ENCODE data around the gene NLN. TPM values are rescaled to one million over a fixed set of nuclear protein-coding genes. Genes with fewer than 3 reads are reported as not detected.

The NLN gene
- polyA plus RNA-seq, 1 experiment = 15.4 TPM

- POLR2A ChIA-PET = no interaction called here
- H3K4me3 ChIP-seq (ENCODE audit: low read depth, low read length) = no peak overlapping the region
- no peak for DNase-seq (ENCODE audit: low read depth)
- CTCF ChIA-PET = interaction anchor here (1.5 kb wide), 1 partner anchor 8 kb away, joined by 3 read pairs; no protein-coding TSS in a partner anchor
- no peaks in the 10 kb centered on the region; the same call in 1 of the 2 replicates for H3K36me3 ChIP-seq (ENCODE audit: control insufficient read depth, insufficient read depth, low read length)
- no peaks in the 10 kb centered on the region for H3K27me3 ChIP-seq (ENCODE audit: control insufficient read depth, insufficient read depth, low read length)
- TF ChIP-seq, protein P1, sequence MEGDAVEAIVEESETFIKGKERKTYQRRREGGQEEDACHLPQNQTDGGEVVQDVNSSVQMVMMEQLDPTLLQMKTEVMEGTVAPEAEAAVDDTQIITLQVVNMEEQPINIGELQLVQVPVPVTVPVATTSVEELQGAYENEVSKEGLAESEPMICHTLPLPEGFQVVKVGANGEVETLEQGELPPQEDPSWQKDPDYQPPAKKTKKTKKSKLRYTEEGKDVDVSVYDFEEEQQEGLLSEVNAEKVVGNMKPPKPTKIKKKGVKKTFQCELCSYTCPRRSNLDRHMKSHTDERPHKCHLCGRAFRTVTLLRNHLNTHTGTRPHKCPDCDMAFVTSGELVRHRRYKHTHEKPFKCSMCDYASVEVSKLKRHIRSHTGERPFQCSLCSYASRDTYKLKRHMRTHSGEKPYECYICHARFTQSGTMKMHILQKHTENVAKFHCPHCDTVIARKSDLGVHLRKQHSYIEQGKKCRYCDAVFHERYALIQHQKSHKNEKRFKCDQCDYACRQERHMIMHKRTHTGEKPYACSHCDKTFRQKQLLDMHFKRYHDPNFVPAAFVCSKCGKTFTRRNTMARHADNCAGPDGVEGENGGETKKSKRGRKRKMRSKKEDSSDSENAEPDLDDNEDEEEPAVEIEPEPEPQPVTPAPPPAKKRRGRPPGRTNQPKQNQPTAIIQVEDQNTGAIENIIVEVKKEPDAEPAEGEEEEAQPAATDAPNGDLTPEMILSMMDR (IDR thresholded peaks at IDR 0.05; ENCODE audit: insufficient read depth, low read depth, low read length) = no peak
These were observed 28.9 kb upstream of the NLN start for GRCh38 chr5:65693121-65693520.

- ChIA-PET CTCF (no interaction called here), POLR2A (no interaction called here)
- no peak for DNase-seq (ENCODE audit: low read depth)
- TF ChIP-seq, protein P1 (IDR thresholded peaks at IDR 0.05; ENCODE audit: insufficient read depth, low read depth, low read length) = no peak
- no peak overlapping the region for H3K4me3 ChIP-seq (ENCODE audit: low read depth, low read length)
- H3K36me3 ChIP-seq (ENCODE audit: control insufficient read depth, insufficient read depth, low read length) = no peaks in the 10 kb centered on the region; the same call in 1 of the 2 replicates
- H3K27me3 ChIP-seq (ENCODE audit: control insufficient read depth, insufficient read depth, low read length) = no peaks in the 10 kb centered on the region
These were observed 26.7 kb upstream of the NLN start for GRCh38 chr5:65695162-65695755.

GRCh38 chr5:65695896-65696295 lies 26.1 kb upstream of the NLN start:
- DNase-seq (ENCODE audit: low read depth) = no peak
- Histone ChIP-seq H3K4me3 (ENCODE audit: low read depth, low read length) (no peak overlapping the region), H3K36me3 (ENCODE audit: control insufficient read depth, insufficient read depth, low read length) (no peaks in the 10 kb centered on the region; the same call in 1 of the 2 replicates), H3K27me3 (ENCODE audit: control insufficient read depth, insufficient read depth, low read length) (no peaks in the 10 kb centered on the region)
- ChIA-PET CTCF (no interaction called here), POLR2A (no interaction called here)
- TF ChIP-seq, protein P1 (IDR thresholded peaks at IDR 0.05; ENCODE audit: insufficient read depth, low read depth, low read length) = no peak

DNA sequence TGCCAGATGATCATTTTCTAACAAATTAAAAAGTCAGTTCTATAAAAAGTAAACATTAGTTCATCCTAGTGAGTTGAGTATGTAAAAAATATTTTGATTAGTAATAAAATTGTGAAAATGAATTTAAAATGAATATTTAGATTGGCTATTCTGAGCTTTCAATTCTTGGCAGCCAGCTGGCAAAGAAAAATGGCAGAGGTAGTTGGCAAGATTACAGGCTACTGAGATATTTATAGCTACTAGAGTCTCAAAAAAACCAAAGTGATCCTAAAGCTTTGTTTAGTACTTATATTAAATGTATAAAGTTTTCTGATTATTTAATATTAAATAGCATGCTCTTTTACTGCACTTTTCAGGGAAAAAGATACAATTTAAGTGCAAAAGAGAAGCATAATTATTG lies 25.1 kb upstream of the NLN start:
- DNase-seq (ENCODE audit: low read depth) = no peak
- H3K4me3 ChIP-seq (ENCODE audit: low read depth, low read length) = no peak overlapping the region
- H3K27me3 ChIP-seq (ENCODE audit: control insufficient read depth, insufficient read depth, low read length) = no peaks in the 10 kb centered on the region
- POLR2A ChIA-PET = no interaction called here
- H3K36me3 ChIP-seq (ENCODE audit: control insufficient read depth, insufficient read depth, low read length) = no peaks in the 10 kb centered on the region
- TF ChIP-seq, protein P1 (IDR thresholded peaks at IDR 0.05; ENCODE audit: insufficient read depth, low read depth, low read length) = no peak
- CTCF ChIA-PET = no interaction called here

DNA sequence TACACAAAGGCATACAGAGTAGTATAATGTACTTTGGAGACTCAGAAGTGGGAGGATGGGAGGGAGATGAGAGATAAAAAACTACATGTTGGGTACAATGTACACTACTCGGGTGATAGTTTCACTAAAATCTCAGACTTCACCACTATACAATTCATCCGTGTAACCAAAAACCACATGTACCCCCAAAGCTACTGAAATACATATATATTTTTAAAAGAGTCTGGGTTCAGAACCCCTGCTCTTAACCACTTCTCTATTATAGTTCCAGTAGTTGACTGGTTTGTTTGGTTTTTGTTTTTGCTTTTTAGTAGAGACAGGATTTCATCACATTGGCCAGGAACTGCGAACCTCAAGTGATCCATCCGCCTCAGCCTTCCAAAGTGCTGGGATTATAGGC lies 22.7 kb upstream of the NLN start:
- no peaks in the 10 kb centered on the region for H3K36me3 ChIP-seq (ENCODE audit: control insufficient read depth, insufficient read depth, low read length)
- POLR2A ChIA-PET = no interaction called here
- H3K4me3 ChIP-seq (ENCODE audit: low read depth, low read length) = no peak overlapping the region
- H3K27me3 ChIP-seq (ENCODE audit: control insufficient read depth, insufficient read depth, low read length) = no peaks in the 10 kb centered on the region
- TF ChIP-seq, protein P1 (IDR thresholded peaks at IDR 0.05; ENCODE audit: insufficient read depth, low read depth, low read length) = no peak
- DNase-seq (ENCODE audit: low read depth) = no peak
- CTCF ChIA-PET = no interaction called here
